GM18519 (cell line): ENCODE data around the gene B3GALT2.
"Not testable (repeated sequence)": the region's sequence is repeated elsewhere in the genome, so short reads cannot be mapped to it uniquely, and the experiment has no call there.

Experiments used
- ATAC-seq: cut with Tn5 transposase; IDR thresholded peaks from one replicate; pipeline ENCODE4 v1.9.1; 2021; ENCODE audit warnings: mild to moderate bottlenecking, moderate library complexity; ENCODE audit not compliant: unreplicated experiment, low FRiP score

The B3GALT2 gene

GRCh38 chr1:193185901-193186731, at the start of gene B3GALT2:
Gene B3GALT2, minus strand, starts transcription at chr1:193186613. Its CDS starts 5,051 bp downstream, at chr1:193181562.
- ATAC-seq = peak; percentile 36

- ATAC-seq = no peak
Measured at GRCh38 chr1:193234530-193234929, 48.1 kb upstream of the B3GALT2 start.

- not testable (repeated sequence) for ATAC-seq
Measured at GRCh38 chr1:193231146-193231545, 44.7 kb upstream of the B3GALT2 start.

- ATAC-seq = no peak
Measured at GRCh38 chr1:193229136-193229535, 42.7 kb upstream of the B3GALT2 start.

GRCh38 chr1:193222056-193222615, 35.7 kb upstream of the B3GALT2 start:
- ATAC-seq = no peak

- ATAC-seq = no peak
Measured at GRCh38 chr1:193221651-193222050, 35.2 kb upstream of the B3GALT2 start.

- ATAC-seq = no peak
Measured at GRCh38 chr1:193219391-193219790, 33.0 kb upstream of the B3GALT2 start.

GRCh38 chr1:193216920-193217319, 30.5 kb upstream of the B3GALT2 start:
- ATAC-seq = no peak

GRCh38 chr1:193213998-193214397, 27.6 kb upstream of the B3GALT2 start:
- no peak for ATAC-seq

- ATAC-seq = no peak
Measured at GRCh38 chr1:193212637-193213036, 26.2 kb upstream of the B3GALT2 start.

GRCh38 chr1:193211539-193211938, 25.1 kb upstream of the B3GALT2 start:
- peak; percentile 71 for ATAC-seq

- no peak for ATAC-seq
Measured at GRCh38 chr1:193210996-193211395, 24.6 kb upstream of the B3GALT2 start.

GRCh38 chr1:193201021-193201420, 14.6 kb upstream of the B3GALT2 start:
- ATAC-seq = no peak

- ATAC-seq = no peak
Measured at GRCh38 chr1:193199940-193200339, 13.5 kb upstream of the B3GALT2 start.

GRCh38 chr1:193192586-193192985, 6.2 kb upstream of the B3GALT2 start:
- ATAC-seq = no peak

- no peak for ATAC-seq
Measured at GRCh38 chr1:193190096-193190744, 3.8 kb upstream of the B3GALT2 start.

- no peak for ATAC-seq
Measured at GRCh38 chr1:193189442-193190095, 3.2 kb upstream of the B3GALT2 start.

- not testable (repeated sequence) for ATAC-seq
Measured at GRCh38 chr1:193188915-193189314, 2.5 kb upstream of the B3GALT2 start.

- ATAC-seq = no peak
Measured at GRCh38 chr1:193187114-193187513, 701 bp upstream of the B3GALT2 start.

GRCh38 chr1:193185211-193185610, 1.2 kb downstream of the B3GALT2 start:
- ATAC-seq = no peak

- ATAC-seq = no peak
Measured at GRCh38 chr1:193184776-193185175, 1.6 kb downstream of the B3GALT2 start.
